ENCODE measurements around the gene SPIN1. TPM values are rescaled to one million over a fixed set of nuclear protein-coding genes. Genes with fewer than 3 reads are reported as not detected.

Gene SPIN1
- total RNA-seq, 1 experiment from 2014 or later = 123 TPM

DNA sequence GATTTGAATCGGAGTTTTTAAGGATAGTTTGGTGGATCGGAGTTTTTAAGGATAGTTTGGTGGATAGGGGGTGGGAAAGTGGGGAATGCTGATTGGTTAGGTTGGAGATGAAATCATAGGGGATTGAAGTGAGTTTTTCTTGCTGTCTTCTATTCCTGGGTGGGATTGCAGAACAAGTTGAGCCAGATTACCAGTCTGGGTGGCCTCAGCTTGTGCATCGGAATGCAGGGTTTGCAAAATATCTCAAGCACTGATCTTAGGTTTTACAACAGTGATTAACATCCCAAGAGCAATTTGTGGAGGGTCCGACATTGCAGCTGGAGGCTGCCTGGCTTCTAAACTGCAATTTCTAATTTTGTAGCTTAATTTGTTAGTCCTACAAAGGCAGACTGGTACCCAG lies 123.7 kb downstream of the SPIN1 start (continued):
- TF ChIP-seq, protein P1, sequence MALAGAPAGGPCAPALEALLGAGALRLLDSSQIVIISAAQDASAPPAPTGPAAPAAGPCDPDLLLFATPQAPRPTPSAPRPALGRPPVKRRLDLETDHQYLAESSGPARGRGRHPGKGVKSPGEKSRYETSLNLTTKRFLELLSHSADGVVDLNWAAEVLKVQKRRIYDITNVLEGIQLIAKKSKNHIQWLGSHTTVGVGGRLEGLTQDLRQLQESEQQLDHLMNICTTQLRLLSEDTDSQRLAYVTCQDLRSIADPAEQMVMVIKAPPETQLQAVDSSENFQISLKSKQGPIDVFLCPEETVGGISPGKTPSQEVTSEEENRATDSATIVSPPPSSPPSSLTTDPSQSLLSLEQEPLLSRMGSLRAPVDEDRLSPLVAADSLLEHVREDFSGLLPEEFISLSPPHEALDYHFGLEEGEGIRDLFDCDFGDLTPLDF (CRISPR knock-in tag; IDR thresholded peaks at IDR 0.05) = no peak

DNA sequence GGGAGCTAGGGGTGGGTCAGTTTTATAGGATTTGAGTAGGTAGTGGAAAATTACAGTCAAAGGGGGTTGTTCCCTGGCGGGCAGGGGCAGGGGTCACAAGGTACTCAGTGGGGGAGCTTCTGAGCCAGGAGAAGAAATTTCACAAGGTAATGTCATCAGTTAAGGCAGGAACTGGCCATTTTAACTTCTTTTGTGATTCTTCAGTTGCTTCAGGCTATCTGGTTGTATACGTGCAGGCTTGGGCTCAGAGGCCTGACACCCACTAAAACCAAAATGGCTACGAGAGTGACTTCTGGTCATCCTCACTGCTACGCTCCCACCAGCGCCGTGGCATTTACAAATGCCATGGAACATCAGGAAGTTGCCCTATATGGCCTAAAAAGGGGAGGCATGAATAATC lies 126.0 kb downstream of the SPIN1 start:
- TF ChIP-seq TEAD4 (CRISPR knock-in tag; IDR thresholded peaks at IDR 0.05) = no peak
- TF ChIP-seq, protein P2, sequence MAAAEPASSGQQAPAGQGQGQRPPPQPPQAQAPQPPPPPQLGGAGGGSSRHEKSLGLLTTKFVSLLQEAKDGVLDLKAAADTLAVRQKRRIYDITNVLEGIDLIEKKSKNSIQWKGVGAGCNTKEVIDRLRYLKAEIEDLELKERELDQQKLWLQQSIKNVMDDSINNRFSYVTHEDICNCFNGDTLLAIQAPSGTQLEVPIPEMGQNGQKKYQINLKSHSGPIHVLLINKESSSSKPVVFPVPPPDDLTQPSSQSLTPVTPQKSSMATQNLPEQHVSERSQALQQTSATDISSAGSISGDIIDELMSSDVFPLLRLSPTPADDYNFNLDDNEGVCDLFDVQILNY (CRISPR knock-in tag; IDR thresholded peaks at IDR 0.05) = no peak
- TF ChIP-seq CREB1 (CRISPR knock-in tag; IDR thresholded peaks at IDR 0.05) = no peak
- TF ChIP-seq, protein P3, sequence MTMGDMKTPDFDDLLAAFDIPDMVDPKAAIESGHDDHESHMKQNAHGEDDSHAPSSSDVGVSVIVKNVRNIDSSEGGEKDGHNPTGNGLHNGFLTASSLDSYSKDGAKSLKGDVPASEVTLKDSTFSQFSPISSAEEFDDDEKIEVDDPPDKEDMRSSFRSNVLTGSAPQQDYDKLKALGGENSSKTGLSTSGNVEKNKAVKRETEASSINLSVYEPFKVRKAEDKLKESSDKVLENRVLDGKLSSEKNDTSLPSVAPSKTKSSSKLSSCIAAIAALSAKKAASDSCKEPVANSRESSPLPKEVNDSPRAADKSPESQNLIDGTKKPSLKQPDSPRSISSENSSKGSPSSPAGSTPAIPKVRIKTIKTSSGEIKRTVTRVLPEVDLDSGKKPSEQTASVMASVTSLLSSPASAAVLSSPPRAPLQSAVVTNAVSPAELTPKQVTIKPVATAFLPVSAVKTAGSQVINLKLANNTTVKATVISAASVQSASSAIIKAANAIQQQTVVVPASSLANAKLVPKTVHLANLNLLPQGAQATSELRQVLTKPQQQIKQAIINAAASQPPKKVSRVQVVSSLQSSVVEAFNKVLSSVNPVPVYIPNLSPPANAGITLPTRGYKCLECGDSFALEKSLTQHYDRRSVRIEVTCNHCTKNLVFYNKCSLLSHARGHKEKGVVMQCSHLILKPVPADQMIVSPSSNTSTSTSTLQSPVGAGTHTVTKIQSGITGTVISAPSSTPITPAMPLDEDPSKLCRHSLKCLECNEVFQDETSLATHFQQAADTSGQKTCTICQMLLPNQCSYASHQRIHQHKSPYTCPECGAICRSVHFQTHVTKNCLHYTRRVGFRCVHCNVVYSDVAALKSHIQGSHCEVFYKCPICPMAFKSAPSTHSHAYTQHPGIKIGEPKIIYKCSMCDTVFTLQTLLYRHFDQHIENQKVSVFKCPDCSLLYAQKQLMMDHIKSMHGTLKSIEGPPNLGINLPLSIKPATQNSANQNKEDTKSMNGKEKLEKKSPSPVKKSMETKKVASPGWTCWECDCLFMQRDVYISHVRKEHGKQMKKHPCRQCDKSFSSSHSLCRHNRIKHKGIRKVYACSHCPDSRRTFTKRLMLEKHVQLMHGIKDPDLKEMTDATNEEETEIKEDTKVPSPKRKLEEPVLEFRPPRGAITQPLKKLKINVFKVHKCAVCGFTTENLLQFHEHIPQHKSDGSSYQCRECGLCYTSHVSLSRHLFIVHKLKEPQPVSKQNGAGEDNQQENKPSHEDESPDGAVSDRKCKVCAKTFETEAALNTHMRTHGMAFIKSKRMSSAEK (CRISPR knock-in tag; IDR thresholded peaks at IDR 0.05; ENCODE audit: borderline replicate concordance) = no peak
- TF ChIP-seq, protein P4, sequence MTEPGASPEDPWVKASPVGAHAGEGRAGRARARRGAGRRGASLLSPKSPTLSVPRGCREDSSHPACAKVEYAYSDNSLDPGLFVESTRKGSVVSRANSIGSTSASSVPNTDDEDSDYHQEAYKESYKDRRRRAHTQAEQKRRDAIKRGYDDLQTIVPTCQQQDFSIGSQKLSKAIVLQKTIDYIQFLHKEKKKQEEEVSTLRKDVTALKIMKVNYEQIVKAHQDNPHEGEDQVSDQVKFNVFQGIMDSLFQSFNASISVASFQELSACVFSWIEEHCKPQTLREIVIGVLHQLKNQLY (CRISPR knock-in tag; IDR thresholded peaks at IDR 0.05) = no peak
- TF ChIP-seq FOXJ3 (CRISPR knock-in tag; IDR thresholded peaks at IDR 0.05; ENCODE audit: borderline replicate concordance) = no peak
- Mint-ChIP-seq H3K27ac (no peak overlapping the region), H3K4me3 (no peak overlapping the region), H3K27me3 (ENCODE audit: low read depth) (no peaks in the 10 kb centered on the region), H3K9me3 (peaks cover 22% of the 10 kb centered on the region), H3K36me3 (peaks cover 16% of the 10 kb centered on the region), H3K4me1 (peaks cover 15% of the 10 kb centered on the region)
- DNase-seq (ENCODE audit: low spot score) (no peak), ATAC-seq (no peak)
- CTCF ChIA-PET = no interaction called here
- POLR2A ChIA-PET = interaction anchor here (0.7 kb wide), 1 partner anchor 492 kb away, joined by 6 read pairs; no protein-coding TSS in a partner anchor

DNA sequence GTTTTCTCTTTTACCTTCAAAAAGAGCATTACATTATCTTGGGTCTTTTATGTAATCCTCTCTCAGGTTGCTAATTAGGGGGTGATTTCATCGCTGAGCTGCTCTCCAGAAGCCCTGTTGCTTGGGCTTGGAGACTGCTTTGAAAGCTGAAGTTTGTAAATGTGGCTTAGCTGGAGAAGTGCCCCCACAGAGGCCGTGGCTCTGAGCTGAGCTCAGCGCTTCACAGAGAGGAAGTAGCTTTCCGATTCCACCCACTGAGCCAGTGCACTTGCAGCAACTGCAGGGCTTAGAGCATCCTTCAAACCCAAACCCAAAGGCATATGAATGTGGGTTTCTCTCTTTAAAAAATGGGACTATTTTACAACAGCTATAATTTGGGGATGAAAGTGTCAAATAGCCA lies 133.1 kb downstream of the SPIN1 start:
- no peak for DNase-seq (ENCODE audit: low spot score)
- TF ChIP-seq ATF1 (CRISPR knock-in tag; IDR thresholded peaks at IDR 0.05) (no peak), JUN (CRISPR knock-in tag; IDR thresholded peaks at IDR 0.05) (no peak), GRHL2 (CRISPR knock-in tag; IDR thresholded peaks at IDR 0.05; ENCODE audit: insufficient replicate concordance, severe bottlenecking) (no peak), IRF2 (CRISPR knock-in tag; IDR thresholded peaks at IDR 0.05; ENCODE audit: borderline replicate concordance, low read depth) (no peak), GTF2I (CRISPR knock-in tag; conservative IDR thresholded peaks at IDR 0.05) (no peak), ZNF416 (CRISPR knock-in tag; IDR thresholded peaks at IDR 0.05) (no peak), ZBTB21 (CRISPR knock-in tag; IDR thresholded peaks at IDR 0.05; ENCODE audit: borderline replicate concordance) (no peak), ESRRA (CRISPR knock-in tag; IDR thresholded peaks at IDR 0.05; ENCODE audit: borderline replicate concordance) (no peak)
- TF ChIP-seq, protein P5, sequence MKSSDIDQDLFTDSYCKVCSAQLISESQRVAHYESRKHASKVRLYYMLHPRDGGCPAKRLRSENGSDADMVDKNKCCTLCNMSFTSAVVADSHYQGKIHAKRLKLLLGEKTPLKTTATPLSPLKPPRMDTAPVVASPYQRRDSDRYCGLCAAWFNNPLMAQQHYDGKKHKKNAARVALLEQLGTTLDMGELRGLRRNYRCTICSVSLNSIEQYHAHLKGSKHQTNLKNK (CRISPR knock-in tag; IDR thresholded peaks at IDR 0.05) = no peak
- TF ChIP-seq, protein P6, sequence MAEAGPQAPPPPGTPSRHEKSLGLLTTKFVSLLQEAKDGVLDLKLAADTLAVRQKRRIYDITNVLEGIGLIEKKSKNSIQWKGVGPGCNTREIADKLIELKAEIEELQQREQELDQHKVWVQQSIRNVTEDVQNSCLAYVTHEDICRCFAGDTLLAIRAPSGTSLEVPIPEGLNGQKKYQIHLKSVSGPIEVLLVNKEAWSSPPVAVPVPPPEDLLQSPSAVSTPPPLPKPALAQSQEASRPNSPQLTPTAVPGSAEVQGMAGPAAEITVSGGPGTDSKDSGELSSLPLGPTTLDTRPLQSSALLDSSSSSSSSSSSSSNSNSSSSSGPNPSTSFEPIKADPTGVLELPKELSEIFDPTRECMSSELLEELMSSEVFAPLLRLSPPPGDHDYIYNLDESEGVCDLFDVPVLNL (CRISPR knock-in tag; IDR thresholded peaks at IDR 0.05; ENCODE audit: borderline replicate concordance, low read depth) = no peak
- TF ChIP-seq, protein P7, sequence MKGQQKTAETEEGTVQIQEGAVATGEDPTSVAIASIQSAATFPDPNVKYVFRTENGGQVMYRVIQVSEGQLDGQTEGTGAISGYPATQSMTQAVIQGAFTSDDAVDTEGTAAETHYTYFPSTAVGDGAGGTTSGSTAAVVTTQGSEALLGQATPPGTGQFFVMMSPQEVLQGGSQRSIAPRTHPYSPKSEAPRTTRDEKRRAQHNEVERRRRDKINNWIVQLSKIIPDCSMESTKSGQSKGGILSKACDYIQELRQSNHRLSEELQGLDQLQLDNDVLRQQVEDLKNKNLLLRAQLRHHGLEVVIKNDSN (CRISPR knock-in tag; IDR thresholded peaks at IDR 0.05) = no peak
- TF ChIP-seq, protein P8, sequence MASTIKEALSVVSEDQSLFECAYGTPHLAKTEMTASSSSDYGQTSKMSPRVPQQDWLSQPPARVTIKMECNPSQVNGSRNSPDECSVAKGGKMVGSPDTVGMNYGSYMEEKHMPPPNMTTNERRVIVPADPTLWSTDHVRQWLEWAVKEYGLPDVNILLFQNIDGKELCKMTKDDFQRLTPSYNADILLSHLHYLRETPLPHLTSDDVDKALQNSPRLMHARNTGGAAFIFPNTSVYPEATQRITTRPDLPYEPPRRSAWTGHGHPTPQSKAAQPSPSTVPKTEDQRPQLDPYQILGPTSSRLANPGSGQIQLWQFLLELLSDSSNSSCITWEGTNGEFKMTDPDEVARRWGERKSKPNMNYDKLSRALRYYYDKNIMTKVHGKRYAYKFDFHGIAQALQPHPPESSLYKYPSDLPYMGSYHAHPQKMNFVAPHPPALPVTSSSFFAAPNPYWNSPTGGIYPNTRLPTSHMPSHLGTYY (CRISPR knock-in tag; IDR thresholded peaks at IDR 0.05) = no peak
- Mint-ChIP-seq H3K4me1 (peaks cover 27% of the 10 kb centered on the region), H3K36me3 (no peaks in the 10 kb centered on the region), H3K9me3 (peaks cover 3% of the 10 kb centered on the region; the same call in 1 of the 2 replicates), H3K4me3 (no peak overlapping the region), H3K27ac (no peak overlapping the region), H3K27me3 (ENCODE audit: low read depth) (peaks cover 3% of the 10 kb centered on the region; the same call in 1 of the 2 replicates)
- ATAC-seq = peak; percentile 46
- ChIA-PET POLR2A (interaction anchor here (0.8 kb wide), 1 partner anchor 69 kb away, joined by 3 read pairs; no protein-coding TSS in a partner anchor), CTCF (interaction anchor here (1.5 to 2.0 kb wide), 2 partner anchors 11 to 58 kb away, joined by 5 to 8 read pairs; no protein-coding TSS in a partner anchor)

Measured in WTC11 (cell line).